Renal cortex interstitium (tissue), 11 donors: Measurements from ENCODE around the gene HOXB8. TPM values are rescaled to one million over a fixed set of nuclear protein-coding genes. Genes with fewer than 3 reads are reported as not detected.

Experiments
- DNase-seq, 11 donors: peaks; one replicate each; pipeline ENCODE4 v3.0.0-alpha.2; 2013; ENCODE audit warnings: low read depth in 9 of 11, low spot score in 4 of 11; ENCODE audit errors: extremely low read depth in 1 of 11
- polyA plus RNA-seq, 3 donors: library from polyadenylated mRNA; unstranded; fragments of 120-200 nt; gene quantifications; one replicate each; pipeline ENCODE4 v1.2.1, GENCODE V29; 2013; ENCODE audit not compliant: insufficient read length in 3 of 3

The HOXB8 gene
- polyA plus RNA-seq, 3 donors, result 46.1 to 68.4 (median 55.6) TPM

GRCh38 chr17:48642059-48642842 is 27.2 kb upstream of the HOXB8 start:
- no peak for DNase-seq

- no peak for DNase-seq
Observed at GRCh38 chr17:48641541-48642058, 26.5 kb upstream of the HOXB8 start.

- DNase-seq, result no peak
Observed at GRCh38 chr17:48640858-48641180, 25.7 kb upstream of the HOXB8 start.

GRCh38 chr17:48639982-48640857 is 25.1 kb upstream of the HOXB8 start:
- no peak for DNase-seq

- no peak for DNase-seq
Observed at GRCh38 chr17:48639136-48639535, 24.0 kb upstream of the HOXB8 start.

GRCh38 chr17:48637323-48638260 is 22.5 kb upstream of the HOXB8 start:
- no peak for DNase-seq

- peak in 4 of 11 donors; percentile 86 to 89 (median 88) for DNase-seq
Observed at GRCh38 chr17:48636177-48637018, 21.3 kb upstream of the HOXB8 start.

- DNase-seq, result no peak
Observed at GRCh38 chr17:48634493-48635208, 19.6 kb upstream of the HOXB8 start.

- DNase-seq, result no peak
Observed at GRCh38 chr17:48633266-48633677, 18.2 kb upstream of the HOXB8 start.

GRCh38 chr17:48632579-48633265 is 17.6 kb upstream of the HOXB8 start:
- no peak for DNase-seq

GRCh38 chr17:48631693-48632578 is 16.8 kb upstream of the HOXB8 start:
- no peak for DNase-seq

- DNase-seq, result no peak
Observed at GRCh38 chr17:48630925-48631692, 16.0 kb upstream of the HOXB8 start.

- DNase-seq, result no peak
Observed at GRCh38 chr17:48630009-48630924, 15.2 kb upstream of the HOXB8 start.

- no peak for DNase-seq
Observed at GRCh38 chr17:48629411-48629759, 14.3 kb upstream of the HOXB8 start.
